GM18909 (cell line): ENCODE measurements around the gene PTGES3L.
"Not testable (repeated sequence)": the region's sequence is repeated elsewhere in the genome, so short reads cannot be mapped to it uniquely, and the experiment has no call there.

Experiments
- ATAC-seq: cut with Tn5 transposase; IDR thresholded peaks from one replicate; pipeline ENCODE4 v1.9.1; 2021; ENCODE audit warnings: mild to moderate bottlenecking; ENCODE audit not compliant: unreplicated experiment, poor library complexity

Gene PTGES3L

DNA sequence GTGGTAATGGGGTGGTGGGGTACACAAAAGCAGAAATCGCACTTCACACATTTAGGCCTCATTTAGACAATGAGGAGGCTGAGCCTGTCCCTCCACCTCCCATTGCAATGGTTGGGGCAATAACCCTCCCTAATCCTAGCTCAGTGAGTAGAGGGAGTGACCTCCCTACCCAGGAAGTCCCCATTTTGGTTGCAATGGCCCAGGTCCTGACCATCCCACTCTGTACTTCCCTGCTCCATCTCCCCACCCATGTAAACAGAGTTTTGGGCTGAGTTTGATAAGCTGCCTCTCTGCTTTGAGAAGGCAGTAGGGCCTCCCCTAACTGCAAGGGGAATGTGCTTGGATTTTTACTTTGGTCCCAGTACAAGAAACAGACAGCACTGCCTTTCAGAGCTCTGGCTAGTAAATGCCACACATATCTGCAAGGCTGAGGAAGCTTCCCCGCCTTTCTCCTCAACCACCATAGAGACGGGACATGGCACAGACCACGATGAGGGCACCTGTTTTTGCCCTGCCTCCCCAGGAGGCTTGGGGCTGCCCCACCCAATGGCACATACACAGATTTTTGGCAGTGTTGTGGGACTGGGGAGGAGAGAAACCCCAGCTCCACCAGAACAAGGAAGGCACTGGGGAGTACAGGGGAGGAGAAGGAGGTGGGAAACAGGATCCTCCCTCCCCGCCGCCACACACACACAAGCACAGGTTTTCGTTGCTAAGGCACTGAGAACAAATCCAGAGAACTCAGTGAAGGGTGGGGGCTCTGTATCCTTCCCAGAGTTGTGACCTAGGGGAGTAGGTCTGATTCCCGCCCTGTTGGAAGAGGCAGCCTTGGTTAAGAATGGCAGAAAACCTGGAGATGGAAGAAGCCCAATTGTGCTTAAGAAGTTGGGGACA lies 35.0 kb upstream of the PTGES3L start:
- no peak for ATAC-seq

DNA sequence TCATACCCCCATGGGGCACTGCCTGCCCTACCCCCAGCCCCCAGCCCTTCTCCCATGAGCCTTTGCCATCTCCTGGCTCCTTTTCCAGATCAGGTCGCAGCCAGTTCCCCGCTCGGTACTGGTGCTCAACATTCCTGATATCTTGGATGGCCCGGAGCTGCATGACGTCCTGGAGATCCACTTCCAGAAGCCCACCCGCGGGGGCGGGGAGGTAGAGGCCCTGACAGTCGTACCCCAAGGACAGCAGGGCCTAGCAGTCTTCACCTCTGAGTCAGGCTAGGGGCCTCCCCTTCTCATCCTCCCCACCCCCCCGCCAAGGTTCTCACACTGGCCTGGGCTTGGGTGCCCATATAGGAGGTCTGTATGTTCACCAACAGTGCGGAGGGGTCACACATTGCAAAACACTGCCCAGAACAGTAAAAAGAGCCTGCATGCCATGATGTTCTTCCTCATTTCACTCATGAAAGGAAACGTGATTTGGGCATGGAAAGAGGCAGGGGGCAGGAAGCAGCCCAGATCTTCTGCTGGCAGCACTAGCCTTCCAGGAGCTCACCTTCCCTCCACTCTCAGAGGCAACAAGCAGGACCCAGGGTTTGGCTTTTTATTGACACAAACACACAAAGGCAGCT lies 34.3 kb upstream of the PTGES3L start:
- ATAC-seq, result no peak

DNA sequence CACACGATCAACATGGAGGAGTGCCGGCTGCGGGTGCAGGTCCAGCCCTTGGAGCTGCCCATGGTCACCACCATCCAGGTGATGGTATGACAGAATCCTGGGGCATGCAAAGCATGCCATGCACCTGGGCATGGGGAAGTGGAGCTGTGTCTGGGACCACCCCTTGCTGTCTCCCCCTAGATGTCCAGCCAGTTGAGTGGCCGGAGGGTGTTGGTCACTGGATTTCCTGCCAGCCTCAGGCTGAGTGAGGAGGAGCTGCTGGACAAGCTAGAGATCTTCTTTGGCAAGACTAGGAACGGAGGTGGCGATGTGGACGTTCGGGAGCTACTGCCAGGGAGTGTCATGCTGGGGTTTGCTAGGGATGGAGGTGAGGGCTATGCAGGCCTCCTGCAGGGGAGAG lies 33.4 kb upstream of the PTGES3L start:
- ATAC-seq, result no peak

DNA sequence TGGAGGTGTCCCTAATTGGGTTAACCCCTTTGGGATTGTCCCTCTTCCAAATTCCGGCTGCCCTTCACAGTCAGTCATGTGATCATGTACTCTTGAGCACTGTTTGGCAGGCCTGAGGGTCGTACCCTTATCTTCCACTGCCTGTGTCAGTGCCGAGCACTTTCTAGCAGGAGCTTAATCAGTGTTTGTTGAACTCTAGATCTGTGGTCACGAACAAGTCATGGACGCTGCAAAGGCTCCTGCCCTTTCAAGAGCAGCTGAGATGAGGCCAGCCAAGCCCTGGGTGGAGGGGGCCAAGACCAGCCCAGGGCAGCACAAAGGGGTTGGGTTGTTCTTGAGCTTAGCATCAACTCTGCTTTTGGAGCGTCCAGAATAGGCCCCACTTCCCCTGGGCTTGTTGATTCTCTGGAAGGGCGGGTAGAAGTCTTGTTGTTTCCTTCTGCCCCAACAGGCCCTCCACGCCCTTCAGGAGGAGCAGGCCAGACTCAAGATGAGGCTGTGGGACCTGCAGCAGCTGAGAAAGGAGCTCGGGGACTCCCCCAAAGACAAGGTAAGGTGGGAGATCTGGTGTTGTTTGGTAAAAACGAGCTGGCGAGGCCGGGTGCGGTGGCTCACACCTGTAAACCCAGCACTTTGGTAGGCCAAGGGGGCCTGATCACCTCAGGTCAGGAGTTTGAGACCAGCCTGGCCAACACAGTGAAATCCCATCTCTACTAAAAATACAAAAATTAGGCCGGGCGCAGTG lies 32.0 kb upstream of the PTGES3L start:
- no peak for ATAC-seq

DNA sequence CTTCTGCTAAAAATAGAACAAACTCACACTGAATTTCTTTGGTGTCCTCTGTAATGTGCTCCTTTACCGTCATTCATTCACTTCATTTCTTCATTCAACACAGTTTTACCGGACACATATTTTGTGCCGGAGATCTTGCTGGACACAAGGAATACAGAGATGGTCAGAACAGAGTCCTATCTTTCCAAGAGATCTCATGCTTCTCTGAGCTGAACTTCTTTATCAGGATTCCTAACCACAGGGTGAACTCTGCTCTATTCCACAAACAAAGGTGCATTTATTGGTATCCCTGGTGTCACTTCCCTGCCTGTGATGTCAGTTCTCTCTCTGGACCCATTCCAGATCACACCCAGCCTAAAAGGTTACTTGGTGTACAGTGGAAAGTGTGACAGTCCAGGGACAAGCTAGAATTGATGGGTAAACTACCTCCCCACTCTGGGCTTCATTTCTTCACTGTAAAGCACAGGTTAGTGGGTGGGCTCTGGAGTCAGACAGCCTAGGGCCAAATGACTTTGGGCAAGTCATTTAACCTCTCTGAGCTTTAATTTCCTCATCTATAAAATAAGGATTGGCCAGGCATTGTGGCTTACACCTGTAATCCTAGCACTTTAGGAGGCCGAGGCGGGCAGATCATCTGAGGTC lies 30.9 kb upstream of the PTGES3L start:
- ATAC-seq, result no peak

DNA sequence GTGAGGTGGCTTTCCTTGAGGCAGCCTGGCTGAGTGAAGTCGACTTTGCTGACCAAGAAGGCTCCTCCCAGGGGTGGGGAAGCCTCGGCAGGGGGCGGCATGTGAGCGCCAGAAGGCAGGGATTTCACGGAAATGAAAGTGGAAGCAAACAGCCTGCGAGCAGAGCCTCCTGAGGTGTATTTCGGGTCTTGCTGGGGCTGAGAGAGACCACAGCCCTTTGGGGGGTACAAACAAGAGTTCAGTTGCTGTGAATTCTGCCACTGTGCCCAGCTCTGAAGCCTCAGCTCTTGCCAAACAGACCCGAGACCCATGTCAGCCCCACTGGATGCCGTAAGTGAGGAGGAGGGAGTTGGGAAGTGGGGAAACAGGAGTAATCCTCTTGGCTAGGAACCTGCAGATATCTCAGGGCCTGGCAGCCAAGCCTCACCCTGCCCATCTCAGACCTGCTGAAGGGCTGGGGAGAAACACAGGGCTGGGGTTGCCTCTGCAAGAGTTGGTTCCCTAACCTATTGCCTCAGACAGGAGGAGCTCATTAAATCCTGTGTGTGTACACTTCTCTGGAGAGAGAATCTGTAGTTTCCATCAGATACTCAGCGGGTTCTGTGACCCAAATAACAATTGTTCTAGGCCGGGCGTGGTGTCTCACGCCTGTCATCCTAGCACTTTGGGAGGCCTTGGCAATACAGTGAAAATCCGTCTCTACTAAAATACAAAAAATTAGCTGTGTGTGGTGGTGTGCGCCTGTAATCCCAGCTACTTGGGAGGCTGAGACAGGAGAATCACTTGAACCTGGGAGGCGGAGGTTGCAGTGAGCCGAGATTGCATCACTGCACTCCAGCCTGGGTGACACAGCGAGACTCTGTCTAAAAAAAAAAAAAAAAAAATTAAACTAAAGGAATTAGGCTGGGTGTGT lies 27.0 kb upstream of the PTGES3L start, which contains the start of gene IFI35:
Gene IFI35 (plus strand): TSS at position 146 of the 913 bp plus-strand sequence. CDS start 164 bp downstream, at position 310.
- ATAC-seq, result peak; percentile 81

DNA sequence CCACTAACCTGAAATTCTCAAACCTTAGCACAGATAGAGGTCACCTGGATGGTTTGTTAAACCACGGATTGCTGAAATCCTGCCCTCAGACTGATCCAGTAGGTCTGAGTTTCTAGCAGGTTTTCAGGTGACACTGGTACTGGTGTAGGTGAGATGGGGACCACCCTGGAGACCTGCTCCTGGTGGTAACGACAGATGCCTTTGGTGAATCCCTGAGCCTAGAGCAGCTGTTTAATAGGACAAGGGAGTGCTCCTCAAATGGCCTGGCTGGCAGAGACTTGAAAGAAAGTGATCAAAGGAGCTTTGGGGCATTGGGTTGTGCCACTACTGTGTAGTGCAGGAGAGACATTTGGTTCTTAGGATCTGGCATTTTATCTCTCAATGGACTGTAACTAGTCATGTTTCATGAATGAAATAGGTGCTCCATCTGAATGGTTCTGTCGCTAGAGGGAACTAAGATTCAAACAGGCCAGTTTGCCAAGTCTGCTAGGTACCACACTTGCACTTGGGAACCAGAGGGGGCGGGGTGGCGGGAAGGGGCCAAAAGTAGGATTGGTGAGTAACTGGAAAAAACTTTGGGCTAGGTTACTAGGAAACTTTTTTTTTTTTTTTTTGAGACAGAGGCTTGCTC lies 23.8 kb upstream of the PTGES3L start:
- no peak for ATAC-seq

DNA sequence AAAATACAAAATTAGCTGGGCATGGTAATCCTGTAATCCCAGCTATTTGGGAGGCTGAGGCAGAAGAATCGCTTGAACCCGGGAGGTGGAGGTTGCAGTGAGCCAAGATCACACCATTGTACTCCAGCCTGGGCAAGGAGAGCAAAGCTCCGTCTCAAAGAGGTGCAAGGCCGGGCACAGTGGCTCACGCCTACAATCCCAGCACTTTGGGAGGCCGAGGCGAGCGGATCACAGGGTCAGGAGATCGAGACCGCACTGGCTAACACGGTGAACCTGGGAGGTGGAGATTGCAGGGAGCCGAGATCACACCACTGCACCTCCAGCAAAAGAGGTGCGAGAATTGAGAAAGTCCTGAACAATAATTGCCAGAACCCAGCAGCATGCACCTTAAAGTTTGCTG lies 21.0 kb upstream of the PTGES3L start:
- ATAC-seq, result not testable (repeated sequence)

DNA sequence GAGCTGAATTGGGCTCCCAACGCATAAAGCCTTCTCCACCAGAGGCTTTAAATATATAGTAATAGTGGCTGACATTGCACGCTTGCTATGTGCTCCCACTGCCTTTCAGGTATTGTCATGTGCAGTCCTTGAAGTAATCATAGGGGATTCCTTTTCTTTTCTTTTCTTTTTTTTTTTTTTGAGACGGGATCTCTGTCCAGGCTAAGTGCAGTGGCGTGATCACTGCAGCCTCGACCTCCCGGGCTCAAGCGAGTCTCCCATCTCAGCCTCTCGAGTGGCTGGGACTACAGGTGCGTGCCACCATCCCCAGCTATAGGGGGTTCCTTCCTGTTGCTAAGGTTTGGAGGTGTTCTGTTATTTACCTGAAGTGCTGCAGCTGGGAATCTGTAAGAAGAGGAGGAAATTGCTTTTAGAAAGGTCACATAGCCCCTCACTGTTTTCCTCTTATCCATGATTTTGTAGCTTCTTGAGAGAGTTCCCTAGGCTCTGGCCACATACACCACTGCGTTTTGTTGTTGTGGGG lies 19.2 kb upstream of the PTGES3L start:
- no peak for ATAC-seq

DNA sequence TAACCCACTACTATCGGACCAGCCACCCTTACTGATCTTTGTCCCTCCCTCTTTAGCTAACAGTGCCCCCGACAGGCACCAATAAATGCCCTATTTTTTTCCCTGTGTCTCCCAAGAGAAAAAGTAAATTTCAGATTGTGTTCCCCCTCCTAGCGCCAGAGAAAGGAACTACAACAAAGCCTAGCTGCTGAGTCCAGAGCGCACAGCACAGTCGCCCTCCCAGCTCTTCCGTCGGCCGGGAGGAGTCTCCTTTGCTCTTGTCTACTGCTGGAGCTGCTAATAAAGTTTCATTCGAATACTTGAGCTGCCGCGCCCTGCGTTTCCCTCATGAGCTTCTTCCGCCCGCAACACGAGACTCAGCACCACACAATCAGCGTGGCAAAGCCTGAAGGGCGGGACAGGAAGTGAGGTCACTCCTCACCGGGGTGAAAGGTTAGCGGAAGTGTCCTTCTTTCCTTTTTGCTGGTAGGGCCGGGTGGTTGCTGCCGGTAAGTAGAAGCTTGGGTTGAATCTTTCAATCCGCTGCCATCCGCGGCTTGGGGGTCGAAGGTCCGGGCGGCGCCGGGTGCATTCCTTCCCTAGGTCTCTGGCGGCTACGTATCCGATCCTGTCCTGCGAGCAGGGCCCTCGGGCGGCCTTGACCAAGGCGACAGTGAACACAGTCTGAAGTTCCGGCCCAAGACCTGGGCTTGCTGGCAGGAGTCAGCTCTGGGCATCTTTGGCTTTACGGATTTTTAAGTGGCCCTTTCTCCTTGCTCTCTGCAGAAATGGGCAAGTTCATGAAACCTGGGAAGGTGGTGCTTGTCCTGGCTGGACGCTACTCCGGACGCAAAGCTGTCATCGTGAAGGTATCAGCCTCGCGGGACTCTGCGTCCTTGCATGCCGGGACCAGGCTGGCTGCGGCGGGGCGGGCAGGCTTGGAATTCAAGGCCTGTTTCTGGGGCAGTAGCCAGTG lies 18.4 kb upstream of the PTGES3L start, which contains the start of gene RPL27:
Gene RPL27 (plus strand): TSS at position 436 of the 955 bp plus-strand sequence. CDS start 332 bp downstream, at position 768.
- peak; percentile 91 for ATAC-seq

DNA sequence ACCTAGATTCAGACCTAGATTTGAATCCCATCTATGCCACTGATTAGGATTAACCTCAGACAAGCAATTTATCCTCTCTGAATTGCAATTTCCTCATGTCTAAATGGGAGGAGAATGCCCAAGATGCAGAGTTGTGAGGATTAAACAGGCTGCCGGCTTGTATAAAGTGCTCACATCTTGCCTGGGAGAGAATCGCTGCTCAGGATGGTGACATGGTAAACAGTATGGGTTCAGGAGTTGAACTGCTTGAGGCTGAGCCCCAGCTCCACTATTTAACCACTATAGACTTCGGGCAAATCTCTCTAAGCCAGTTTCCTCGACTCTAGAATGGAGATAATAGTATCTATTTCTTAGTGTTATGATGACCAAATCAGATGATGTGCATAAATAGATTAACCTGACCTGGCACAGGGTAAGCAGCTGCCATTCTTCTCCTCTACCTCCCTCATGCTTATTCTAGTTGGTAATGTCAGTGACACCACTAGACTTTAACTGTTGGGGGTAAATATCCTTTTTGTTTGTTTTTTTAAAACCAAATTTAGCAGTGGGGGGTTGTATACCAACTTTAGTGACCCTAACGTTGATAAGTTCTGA lies 17.6 kb upstream of the PTGES3L start:
- no peak for ATAC-seq

DNA sequence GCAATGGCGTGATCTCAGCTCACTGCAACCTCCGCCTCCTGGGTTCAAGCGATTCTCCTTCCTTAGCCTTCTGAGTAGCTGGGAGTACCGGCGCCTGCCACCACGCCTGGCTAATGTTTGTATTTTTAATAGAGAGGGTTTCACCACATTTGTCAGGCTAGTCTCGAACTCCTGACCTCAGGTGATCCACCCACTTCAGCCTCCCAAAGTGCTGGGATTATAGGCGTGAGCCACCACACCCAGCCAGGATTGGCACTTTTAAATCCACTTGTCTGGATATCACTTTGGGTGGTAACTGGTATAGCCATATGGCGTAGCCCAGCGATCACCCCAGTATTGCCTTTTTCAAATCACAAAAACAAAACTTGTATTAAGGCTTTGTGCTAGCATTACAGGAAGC lies 14.0 kb upstream of the PTGES3L start:
- ATAC-seq, result not testable (repeated sequence)

DNA sequence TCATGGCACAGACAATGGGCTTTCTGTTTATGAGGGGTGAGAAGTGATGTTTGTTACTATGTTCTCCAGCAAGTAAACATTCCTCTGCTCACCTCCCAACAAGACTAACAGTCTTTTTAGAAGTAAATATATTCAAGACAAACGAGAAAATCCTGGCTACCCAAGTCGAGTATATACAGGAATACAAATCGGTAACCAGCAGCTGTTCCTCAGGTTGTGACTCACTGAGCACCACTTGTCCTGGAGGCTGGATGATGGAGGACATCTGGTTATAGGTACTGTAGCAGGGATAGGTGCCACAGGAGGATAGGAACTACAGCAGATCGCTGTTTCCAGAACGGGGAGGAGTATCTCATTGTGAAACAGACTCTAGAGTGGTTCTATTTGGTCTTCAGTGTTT lies 13.0 kb upstream of the PTGES3L start:
- no peak for ATAC-seq

DNA sequence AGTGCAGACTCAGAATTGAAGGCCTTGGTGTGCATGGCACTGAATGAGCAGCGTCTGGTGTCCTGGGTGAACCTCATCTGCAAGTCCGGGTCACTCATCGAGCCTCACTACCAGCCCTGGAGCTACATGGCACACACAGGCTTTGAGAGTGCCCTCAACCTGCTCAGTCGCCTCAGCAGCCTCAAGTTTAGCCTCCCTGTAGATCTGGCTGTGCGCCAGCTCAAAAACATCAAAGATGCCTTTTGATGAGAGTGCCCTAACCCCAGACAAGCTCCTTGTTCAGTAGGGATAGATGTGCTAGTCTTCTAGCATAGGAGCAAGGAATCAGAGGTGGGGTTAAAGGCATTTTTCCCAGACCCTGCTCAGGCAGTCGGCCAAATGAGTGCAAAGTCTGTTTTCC lies 11.6 kb upstream of the PTGES3L start:
- no peak for ATAC-seq

DNA sequence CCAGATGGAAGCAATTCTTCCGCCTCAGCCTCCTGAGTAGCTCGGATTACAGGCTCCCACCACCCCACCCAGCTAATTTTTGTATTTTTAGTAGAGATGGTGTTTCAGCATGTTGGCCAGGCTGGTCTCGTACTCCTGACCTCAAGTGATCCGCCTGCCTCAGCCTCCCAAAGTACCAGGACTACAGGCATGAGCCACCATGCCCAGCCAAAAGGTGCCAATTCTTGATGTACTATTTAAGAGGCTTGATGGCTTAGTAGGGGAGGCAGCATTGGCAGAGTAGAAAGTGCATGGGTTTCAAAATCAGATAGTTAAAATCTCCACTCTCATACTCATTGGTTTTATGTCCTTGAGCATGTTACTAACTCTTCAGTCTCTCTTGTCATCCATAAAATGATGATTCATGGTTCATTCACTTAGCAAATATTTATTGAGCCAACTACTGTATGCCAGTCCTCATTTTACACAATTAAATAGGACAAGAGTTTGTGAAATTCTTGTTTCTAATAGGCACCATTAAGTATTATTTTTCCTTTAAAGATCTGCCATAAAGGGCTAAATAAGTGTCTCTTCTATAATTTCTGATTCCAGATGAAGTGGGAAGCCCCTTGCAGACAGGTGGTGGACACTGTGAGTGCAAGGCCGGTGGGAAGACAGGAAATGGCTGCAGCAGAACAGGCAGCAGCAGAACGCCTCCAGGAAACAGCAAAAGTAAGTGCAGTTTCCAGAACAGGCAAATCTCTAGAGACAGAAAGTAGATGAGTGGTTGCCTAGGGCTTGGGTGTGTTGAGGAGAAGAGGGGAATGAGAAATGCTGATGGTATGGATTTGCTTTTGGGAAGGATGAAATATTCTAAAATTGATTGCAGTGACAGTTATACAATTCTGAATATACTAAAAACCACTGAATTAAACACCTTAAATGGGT lies 10.1 kb upstream of the PTGES3L start:
- ATAC-seq, result no peak

DNA sequence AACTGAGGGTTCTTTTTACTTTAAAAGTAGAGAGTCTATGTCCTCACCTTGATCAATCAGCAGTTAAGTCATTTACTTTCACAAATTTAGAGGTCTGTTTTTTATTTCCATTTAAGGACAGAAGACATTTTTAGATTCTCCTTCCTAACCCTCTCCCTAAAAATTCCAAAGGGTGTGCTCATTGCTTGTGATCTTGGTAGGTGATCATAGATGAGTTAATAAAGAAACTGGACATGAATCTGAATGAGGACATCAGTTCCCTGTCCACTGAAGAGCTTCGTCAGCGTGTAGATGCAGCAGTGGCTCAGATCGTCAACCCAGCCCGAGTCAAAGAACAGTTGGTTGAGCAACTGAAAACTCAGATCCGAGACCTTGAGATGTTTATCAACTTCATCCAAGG lies 9.3 kb upstream of the PTGES3L start:
- ATAC-seq, result no peak
